GM19043 (cell line): ENCODE measurements around the gene SETD7.
A peak's percentile ranks its signal among the peaks of the same experiment; 100 is the strongest.
"Not testable (repeated sequence)": the region's sequence is repeated elsewhere in the genome, so short reads cannot be mapped to it uniquely, and the experiment has no call there.

Experiments
- ATAC-seq: cut with Tn5 transposase; IDR thresholded peaks from one replicate; pipeline ENCODE4 v1.9.1; 2021; ENCODE audit warnings: low read depth; ENCODE audit not compliant: unreplicated experiment

Gene SETD7

DNA sequence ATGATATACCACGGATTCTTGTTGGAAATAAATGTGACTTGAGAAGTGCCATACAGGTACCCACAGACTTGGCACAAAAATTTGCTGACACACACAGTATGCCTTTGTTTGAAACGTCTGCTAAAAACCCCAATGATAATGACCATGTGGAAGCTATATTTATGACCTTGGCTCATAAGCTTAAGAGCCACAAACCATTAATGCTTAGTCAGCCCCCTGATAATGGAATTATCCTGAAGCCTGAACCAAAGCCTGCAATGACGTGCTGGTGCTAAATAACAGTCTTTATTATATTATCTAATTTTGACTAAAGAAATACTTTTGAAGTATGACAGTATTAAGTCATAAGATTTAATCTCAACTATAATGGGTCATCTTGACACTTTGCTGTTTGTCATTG, 83.2 kb downstream of the SETD7 start:
- ATAC-seq: no peak

DNA sequence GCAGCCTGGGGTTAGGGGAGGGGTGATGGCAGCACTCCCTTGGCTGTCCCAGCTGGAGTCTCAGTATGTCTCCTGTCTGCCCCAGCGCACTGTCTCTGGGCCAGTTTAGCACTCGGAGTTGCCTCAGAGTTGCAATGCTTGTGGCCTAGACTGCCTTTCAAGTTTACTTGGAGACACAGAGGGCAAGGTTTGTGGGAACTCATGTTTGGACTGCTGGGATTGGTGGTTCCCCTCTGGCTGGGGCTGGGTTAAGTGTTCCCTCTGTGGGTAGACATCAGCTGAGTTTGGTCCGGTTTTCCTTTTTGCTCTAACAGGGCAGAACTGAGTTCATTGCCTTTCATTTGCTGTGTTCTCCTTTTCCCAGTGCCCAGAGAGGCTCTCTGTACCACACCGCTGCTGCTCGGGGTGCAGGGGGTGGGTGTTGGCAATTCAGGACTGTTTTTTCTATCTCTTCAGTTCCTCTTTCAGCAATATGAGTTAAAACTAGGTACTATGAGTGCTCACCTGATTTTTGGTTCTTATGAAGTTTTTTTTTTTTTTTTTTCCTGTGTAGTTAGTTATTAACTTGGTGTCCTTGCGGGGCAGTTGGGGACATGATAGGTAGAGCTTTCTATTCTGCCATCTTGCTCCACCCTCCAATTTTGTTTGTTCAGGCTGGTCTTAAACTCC, 84.9 kb downstream of the SETD7 start:
- no peak for ATAC-seq

DNA sequence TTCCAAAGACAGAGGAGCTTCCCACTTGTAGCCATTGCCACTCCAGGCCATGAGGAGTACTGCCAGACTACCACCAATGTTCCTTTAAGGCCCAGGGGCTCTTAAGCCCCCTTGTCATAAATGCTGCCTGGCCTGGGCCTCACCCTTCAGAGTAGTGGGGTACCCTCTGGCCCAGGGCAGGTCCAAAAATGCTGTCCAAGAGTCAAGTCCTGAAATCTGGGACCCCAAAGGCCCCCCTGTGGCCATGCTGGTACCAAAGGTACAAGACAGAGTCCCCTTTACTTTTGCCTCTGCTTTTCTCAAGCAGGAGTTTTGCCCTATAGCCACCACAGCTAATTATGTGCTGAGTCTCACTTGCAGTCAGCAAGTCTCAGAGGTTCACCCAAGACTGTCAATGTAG, 85.7 kb downstream of the SETD7 start:
- no peak for ATAC-seq

DNA sequence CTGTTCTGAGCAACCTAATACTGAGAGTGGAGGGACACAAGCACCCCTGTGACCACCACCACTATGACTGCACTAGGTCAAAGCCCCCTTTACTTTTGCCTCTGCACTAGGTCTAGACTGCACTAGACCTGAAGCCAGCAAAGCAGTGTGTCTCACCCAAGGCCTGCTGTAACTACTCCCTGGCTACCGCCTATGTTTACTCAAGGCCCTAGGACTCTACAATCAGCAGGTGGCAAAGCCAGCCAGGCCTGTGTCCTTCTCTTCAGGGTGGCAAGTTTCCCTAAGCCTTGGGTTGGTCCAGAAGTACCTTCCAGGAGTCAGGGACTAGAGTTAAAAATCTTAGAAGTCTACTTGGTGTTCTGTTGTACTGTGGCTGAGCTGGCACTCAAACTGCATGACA, 86.2 kb downstream of the SETD7 start:
- no peak for ATAC-seq

DNA sequence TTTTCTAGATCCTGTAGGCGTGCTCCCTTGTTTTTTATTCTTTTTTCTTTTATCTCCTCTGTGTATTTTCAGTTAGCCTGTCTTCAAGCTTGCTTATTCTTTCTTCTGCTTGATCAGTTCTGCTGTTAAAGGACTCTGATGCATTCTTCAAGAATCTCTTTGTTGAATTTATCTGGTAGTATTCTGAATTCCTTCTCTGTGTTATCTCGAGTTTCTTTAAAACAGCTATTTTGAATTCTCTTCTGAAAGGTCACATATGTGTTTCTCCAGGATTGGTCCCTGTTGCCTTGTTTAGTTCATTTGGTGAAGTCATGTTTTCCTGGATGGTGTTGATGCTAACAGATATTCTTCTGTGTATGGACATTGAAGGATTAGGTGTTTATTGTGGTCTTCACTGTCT, 86.8 kb downstream of the SETD7 start:
- no peak for ATAC-seq

DNA sequence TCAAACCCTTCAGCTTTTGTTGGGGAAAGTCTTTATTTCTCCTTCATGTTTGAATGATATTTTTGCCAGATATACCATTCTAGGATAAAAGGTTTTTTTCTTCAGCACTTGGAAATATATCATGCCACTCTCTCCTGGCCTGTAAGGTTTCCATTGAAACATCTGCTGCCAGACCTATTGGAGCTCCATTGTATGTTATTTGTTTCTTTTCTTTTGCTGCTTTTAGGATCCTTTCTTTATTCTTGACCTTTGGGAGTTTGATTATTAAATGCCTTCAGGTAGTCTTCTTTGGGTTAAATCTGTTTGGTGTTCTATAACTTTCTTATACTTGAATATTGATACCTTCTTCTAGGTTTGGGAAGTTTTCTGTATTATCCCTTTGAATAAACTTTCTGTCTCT, 87.3 kb downstream of the SETD7 start:
- not testable (repeated sequence) for ATAC-seq

DNA sequence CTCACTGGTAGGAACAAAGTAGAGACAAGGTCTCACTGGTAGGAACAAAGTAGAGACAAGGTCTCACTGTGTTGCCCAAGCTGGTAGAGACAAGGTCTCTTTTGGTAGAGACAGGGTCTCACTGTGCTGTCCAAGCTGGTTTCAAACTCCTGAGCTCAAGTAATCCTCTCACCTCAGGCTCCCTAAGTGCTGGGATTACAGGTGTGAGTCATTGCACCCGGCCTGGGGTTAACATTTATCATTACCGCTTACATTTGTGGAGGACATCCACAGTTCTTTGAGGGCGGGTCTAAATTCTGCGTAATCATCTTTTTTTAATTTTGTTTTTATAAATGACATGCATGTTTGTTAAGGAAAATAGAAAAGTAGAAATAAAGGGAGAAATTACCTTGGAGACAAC, 90.1 kb downstream of the SETD7 start:
- ATAC-seq: no peak

DNA sequence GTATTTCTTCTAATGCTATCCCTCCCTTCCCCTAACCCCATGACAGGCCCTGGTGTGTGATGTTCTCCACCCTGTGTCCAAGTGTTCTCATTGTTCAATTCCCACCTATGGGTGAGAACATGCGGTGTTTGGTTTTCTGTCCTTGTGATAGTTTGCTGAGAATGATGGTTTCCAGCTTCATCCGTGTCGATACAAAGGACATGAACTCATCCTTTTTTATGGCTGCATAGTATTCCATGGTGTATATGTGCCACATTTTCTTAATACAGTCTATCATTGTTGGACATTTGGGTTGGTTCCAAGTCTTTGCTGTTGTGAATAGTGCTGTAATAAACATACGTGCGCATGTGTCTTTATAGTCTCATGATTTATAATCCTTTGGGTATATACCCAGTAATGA, 91.5 kb downstream of the SETD7 start:
- ATAC-seq: not testable (repeated sequence)

DNA sequence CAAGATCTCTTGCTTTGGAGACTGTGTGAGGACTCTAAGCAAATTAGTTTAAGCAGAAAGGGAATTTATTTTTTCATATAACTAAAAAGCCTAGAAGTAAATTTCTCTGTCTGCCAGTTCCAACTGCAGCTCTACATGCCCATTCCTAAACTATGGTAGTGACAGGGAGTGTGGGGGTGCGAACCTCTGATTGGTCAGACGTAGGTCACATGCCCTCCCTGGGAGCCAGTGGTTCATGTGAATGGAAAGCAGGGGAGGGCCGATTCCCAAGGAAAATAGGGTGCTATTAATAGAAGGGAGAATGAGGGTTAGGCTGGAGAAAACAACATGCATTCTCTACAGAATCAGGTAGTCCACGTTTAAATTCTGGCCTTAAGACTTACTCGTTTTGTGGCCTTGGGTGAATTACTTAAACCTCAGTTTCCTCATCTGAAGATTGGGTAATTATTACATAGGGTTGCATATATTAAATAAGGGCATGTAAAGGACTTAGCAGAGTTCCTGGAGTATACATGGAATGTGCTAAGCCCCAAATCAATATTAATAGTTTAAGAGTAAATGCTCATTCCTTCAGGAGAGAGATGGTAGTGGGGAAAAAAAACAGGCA, 94.9 kb downstream of the SETD7 start:
- no peak for ATAC-seq

DNA sequence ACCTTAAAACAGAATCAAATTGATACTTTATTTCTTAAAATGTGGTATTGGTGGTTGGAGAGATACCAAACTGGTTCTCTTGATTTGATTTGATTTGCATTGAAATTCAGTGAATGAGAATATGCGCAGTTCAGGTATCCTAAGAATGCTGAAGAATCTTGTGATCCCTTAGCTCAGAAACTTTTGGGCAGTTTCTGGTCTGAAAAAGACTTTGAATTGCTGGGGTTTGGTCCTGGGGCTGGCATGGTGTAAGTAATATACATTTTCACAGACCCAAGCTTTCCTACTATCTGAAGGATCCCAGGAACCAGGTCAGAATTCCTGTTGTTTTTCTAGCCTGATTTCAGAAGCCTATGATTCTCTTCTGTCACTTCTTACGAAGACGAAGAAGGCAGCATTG, 95.5 kb downstream of the SETD7 start:
- ATAC-seq: no peak

DNA sequence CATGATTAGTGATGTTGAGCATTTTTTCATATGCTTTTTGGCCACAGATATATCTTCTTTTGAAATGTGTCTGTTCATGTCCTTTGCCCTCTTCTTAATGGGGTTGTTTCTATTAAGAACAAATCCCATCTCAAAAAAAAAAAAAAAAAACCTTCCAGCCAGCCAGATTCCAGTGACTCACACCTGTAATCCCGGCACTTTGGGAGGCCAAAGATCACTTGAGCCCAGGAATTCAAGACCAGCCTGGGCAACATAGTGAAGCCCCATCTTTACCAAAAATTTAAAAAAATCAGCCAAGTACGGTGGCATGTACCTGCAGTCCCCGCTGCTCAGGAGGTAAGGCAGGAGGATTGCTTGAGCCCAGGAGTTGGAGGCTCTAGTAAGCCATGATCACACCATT, 97.0 kb downstream of the SETD7 start:
- ATAC-seq: no peak

DNA sequence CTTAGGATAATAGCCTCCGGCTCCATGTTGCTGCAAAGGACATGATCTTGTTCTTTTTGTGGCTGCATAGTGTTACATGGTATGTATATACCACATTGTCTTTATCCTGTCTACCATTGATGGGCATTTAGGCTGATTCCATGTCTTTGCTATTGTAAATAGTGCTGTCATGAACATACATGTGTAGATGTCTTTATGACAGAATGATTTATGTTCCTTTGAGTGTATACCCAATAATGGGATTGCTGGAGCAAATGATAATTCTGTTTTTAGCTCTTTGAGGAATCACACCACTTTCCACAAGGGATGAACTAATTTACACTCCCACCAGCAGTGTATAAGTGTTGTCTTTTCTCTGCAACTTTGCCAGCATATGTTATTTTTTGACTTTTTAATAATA, 97.5 kb downstream of the SETD7 start:
- no peak for ATAC-seq

DNA sequence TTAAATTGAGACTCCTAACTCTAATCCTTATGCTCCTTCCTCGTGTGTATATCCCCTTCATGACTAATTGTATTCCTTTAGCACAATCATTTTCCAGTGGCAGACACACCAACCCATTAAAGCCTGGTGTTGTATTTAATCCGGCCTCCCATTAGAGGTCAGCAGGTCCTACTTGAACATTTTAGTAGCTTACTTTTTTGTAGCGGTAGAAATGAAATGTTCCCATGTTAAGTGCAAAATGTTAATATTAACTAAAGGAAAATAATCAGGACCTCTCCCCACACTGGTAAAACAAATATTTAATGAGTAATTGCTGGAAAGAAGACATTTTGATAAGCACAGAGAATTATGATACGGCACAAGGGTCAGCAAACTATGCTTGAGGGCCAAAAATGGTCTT, 98.7 kb downstream of the SETD7 start:
- no peak for ATAC-seq

DNA sequence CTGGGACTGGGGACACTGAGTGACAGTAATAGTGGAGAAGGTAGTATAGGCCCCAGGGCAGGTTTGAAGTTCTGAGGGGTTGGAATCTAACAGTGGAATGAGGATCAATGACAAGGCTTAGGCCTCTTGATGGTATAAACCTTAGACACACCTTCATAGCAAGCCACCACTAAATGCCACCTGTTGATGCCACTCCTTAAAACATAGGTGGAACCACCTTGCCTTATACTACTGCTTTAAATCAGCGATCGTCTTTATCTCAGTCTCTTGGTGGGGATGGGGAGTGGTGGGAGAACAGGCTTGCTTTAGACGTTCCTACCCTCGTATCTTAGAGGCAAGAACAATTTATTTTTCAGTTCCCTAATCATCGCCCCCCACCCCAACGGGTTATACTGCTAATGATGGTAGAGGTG, 100.9 kb downstream of the SETD7 start:
- no peak for ATAC-seq

DNA sequence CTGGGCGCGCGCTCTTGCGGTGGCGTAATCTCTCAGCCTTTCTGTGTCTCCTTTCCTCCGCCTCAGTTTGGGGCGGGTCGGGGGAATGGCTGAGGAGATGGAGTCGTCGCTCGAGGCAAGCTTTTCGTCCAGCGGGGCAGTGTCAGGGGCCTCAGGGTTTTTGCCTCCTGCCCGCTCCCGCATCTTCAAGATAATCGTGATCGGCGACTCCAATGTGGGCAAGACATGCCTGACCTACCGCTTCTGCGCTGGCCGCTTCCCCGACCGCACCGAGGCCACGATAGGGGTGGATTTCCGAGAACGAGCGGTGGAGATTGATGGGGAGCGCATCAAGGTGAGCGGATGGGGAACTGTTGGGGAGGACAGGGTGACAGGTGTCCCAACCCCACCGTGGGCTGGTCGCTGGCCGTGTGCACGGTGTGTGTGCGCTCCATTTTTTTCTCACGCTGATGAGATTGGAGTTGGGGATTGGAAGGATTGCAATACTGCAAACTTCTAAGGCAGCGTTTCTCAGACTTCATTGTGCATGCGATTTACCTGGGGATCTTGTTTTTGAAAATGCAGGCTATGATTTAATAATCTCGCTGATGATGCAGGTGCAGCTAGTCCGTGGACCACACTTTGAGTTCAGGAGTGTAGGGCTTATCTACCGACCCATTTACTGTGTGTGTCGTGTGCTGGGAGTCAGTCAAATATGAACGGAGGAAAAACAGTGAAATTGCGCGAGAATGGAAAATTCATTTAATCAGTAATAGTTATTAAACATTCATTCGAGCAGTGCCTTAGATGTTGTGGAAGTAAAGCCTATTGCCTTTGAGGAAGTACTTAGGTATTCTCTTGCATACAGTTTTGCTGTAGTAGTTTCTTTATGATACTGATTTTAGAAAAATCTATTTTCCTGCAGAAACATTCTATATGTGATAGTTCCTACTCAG, 101.6 kb downstream of the SETD7 start, which contains the start of gene RAB33B:
TSS of gene RAB33B (plus strand) at position 11 of the 935 bp plus-strand sequence. CDS start at position 86, 75 bp downstream.
- peak; percentile 0 for ATAC-seq

DNA sequence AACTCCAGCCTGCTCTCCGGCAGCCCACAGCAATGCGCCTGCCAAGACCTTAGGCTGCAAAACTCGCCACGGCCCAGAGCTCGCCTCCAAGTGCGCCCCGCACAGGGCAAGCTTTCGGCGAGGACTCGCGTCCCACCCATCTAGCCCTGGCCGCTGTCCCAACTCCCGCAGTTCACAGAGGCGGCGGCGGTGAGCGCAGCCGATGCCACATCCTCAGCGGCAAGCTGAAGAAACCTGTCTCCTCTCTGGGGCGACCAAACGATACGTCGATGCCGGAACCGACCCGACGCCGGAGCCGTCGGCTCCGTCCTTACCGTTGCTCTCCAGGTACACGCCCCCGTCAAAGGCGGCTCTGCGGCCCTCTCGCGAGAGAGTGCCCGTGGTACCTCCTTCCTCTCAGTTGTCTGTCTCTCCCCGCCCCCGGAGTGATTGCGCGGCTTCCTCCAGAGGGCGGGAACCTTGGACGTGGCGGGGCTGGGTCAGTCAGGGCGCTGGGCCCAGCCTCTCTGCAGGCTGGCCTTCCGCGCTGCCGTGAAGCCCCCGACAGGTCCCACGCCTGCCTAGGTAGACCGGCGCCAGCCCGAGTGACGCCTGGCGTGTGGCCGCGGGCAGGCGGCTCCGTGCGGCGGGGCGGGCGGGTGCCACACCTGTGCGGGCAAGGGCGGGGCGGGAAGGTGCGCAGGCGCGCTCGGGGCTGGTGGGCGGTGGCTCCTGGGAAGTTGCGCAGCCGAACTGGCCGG, 102.5 kb downstream of the SETD7 start:
- ATAC-seq: peak; percentile 83

DNA sequence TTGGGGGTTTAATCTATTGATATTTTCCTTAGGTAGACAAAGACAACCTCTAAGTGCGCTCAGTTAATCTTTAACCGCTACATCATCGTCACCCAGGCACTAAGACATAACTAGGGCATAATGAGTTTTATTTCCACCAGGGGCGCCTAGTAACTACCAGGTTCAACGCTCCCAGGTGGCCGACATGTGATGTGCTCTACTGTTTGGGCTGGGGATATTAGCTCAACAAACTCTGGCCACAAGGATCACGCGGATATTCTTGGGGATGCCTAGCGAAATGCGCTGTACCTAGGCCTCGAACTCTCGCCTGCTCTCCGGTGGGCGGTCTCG, 103.0 kb downstream of the SETD7 start:
- ATAC-seq: peak; percentile 46

DNA sequence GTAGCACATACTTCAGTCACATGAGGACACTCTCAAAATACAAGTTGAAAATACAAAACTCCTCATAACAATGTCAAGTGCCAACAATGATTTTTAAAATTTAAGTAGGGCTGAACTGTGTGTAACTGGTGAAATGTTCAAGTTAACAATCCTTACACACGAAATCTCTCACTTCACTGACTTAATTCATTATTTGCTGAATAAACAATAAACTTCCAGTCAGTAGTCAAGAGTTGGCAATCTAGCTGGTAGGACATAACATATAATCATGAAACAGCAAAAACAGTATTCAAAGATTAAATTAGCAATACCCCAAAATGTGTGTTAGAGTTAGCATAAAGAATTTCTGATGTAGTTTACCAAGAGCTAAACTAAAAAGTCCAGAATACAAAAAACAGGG, 104.0 kb downstream of the SETD7 start:
- no peak for ATAC-seq

DNA sequence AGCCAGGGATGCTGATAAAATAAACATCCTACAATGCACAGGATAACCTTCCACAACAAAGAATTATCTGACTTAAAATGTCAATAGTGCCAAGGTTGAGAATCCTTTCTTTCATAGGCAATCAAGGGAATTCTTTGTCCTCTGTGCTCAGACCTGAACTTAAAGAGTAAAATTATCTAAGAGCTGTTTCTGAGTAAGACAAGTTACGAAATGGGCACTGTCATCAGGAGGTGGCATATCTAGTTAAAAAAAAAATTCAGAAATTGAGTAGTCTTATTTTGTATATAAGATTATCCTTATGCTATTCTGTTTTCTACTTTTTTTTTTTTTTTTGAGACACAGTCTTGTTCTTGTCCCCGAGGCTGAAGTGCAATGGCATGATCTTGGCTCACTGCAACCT, 105.4 kb downstream of the SETD7 start:
- ATAC-seq: no peak

DNA sequence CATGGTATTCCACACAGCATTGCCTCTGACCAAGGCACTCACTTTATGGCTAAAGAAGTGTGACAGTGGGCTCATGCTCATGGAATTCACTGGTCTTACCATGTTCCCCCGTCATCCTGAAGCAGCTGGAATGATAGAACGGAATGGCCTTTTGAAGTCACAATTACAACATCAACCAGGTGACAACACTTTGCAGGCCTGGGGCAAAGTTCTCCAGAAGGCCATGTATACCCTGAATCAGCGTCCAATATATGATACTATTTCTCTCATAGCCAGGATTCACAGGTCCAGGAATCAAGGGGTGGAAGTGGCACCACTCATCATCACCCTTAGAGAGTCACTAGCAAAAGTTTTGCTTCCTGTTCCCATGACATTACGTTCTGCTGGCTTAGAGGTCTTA, 108.9 kb downstream of the SETD7 start:
- not testable (repeated sequence) for ATAC-seq
